ENCODE data around the gene CCNF. TPM values are rescaled to one million over a fixed set of nuclear protein-coding genes. Genes with fewer than 3 reads are reported as not detected.
A peak's percentile ranks its signal among the peaks of the same experiment; 100 is the strongest.

The CCNF gene
- total RNA-seq, 2 donors from 2014 or later, result 0.99 to 2.3 TPM

- DNase-seq, result peak in 3 of 4 donors; percentile 59 to 64 (median 62)
- ATAC-seq, result peak; percentile 13
- no peaks in the 10 kb centered on the region for H3K9me3 ChIP-seq
- H3K27ac ChIP-seq, result peak overlapping the region in 3 of 4 donors; percentile 51 to 71 (median 71)
- H3K4me3 ChIP-seq, result no peak overlapping the region
- WGBS, 2 donors, result 63 to 66% methylated on average over 9 to 21 of the region's 21 CpGs
- TF ChIP-seq CTCF (IDR thresholded peaks at IDR 0.05) (no peak), POLR2A (IDR thresholded peaks at IDR 0.05) (no peak)
- H3K27me3 ChIP-seq, result no peaks in the 10 kb centered on the region
- peaks cover 0 to 1% of the 10 kb centered on the region in 2 donors for H3K36me3 ChIP-seq (replicated peaks in 1 of 2; ENCODE audit: insufficient read depth in 1 of 2, low read depth in 2 of 2)
- intact Hi-C loops (cut with DNase I), result loop anchor here (5.0 to 10.0 kb wide), 3 partner anchors 62 to 225 kb away; no protein-coding TSS in a partner anchor
- peaks cover 61% of the 10 kb centered on the region for H3K4me1 ChIP-seq
Measured at GRCh38 chr16:2497116-2497630, 67.9 kb downstream of the CCNF start.

- Histone ChIP-seq H3K4me3 (no peak overlapping the region), H3K36me3 (replicated peaks in 1 of 2; ENCODE audit: insufficient read depth in 1 of 2, low read depth in 2 of 2) (peaks cover 0 to 1% of the 10 kb centered on the region in 2 donors), H3K27ac (peak overlapping the region; percentile 51 to 71 (median 68)), H3K9me3 (no peaks in the 10 kb centered on the region), H3K4me1 (peaks cover 61% of the 10 kb centered on the region), H3K27me3 (no peaks in the 10 kb centered on the region)
- intact Hi-C loops (cut with DNase I), result loop anchor here (5.0 to 10.0 kb wide), 3 partner anchors 63 to 226 kb away; no protein-coding TSS in a partner anchor
- 77 to 88% methylated on average over 9 to 26 of the region's 26 CpGs for WGBS, 2 donors
- ATAC-seq (no peak), DNase-seq (peak in 1 of 4 donors; percentile 10)
- TF ChIP-seq CTCF (IDR thresholded peaks at IDR 0.05), result no peak
- TF ChIP-seq POLR2A (IDR thresholded peaks at IDR 0.05), result no peak
Measured at GRCh38 chr16:2497695-2498484, 68.6 kb downstream of the CCNF start.

GRCh38 chr16:2498531-2499253 is 69.4 kb downstream of the CCNF start:
- peak overlapping the region; percentile 51 to 71 (median 68) for H3K27ac ChIP-seq
- 48 to 75% methylated on average over 1 to 11 of the region's 15 CpGs for whole genome bisulfite sequencing, 2 donors
- peak; percentile 16 for ATAC-seq
- H3K9me3 ChIP-seq, result no peaks in the 10 kb centered on the region
- H3K27me3 ChIP-seq, result no peaks in the 10 kb centered on the region
- TF ChIP-seq POLR2A (IDR thresholded peaks at IDR 0.05) (peak in 1 of 3 donors; percentile 13), CTCF (IDR thresholded peaks at IDR 0.05) (no peak)
- H3K4me1 ChIP-seq, result peaks cover 60% of the 10 kb centered on the region
- H3K36me3 ChIP-seq (replicated peaks in 1 of 2; ENCODE audit: insufficient read depth in 1 of 2, low read depth in 2 of 2), result peaks cover 0 to 1% of the 10 kb centered on the region in 2 donors
- DNase-seq, result peak; percentile 63 to 89 (median 71)
- intact Hi-C loops (cut with DNase I), result loop anchor here (5.0 to 10.0 kb wide), 3 partner anchors 64 to 226 kb away; no protein-coding TSS in a partner anchor
- H3K4me3 ChIP-seq, result no peak overlapping the region

- no peak for ATAC-seq
- DNase-seq, result peak in 1 of 4 donors; percentile 11
- no peak for TF ChIP-seq CTCF (IDR thresholded peaks at IDR 0.05)
- TF ChIP-seq POLR2A (IDR thresholded peaks at IDR 0.05), result no peak
- Histone ChIP-seq H3K4me1 (peaks cover 60% of the 10 kb centered on the region), H3K36me3 (replicated peaks in 1 of 2; ENCODE audit: insufficient read depth in 1 of 2, low read depth in 2 of 2) (peaks cover 0 to 1% of the 10 kb centered on the region in 2 donors), H3K9me3 (no peaks in the 10 kb centered on the region), H3K4me3 (no peak overlapping the region), H3K27me3 (no peaks in the 10 kb centered on the region), H3K27ac (peak overlapping the region; percentile 51 to 71 (median 68))
- 81 to 85% methylated on average over 4 to 6 of the region's 6 CpGs for WGBS, 2 donors
- intact Hi-C loops (cut with DNase I), result loop anchor here (5.0 to 10.0 kb wide), 3 partner anchors 65 to 227 kb away; no protein-coding TSS in a partner anchor
Measured at GRCh38 chr16:2499454-2499853, 70.2 kb downstream of the CCNF start.

Measured in body of pancreas (tissue), 4 donors.